GM12878 (cell line): ENCODE measurements around the gene ALOX12B. TPM values are rescaled to one million over a fixed set of nuclear protein-coding genes. Genes with fewer than 3 reads are reported as not detected.
A peak's percentile ranks its signal among the peaks of the same experiment; 100 is the strongest.

Experiments used
- ATAC-seq: fragments of 200-7000 bp; cut with Tn5 transposase; 3 replicates; pipeline ENCODE4 v1.9.1; 2020; ENCODE audit warnings: mild to moderate bottlenecking, moderate library complexity
- BruUV-seq: library from RNA; stranded (reverse); fragments of 400-500 nt; replicated peaks from 2 replicates; lab custom pipeline; 2021; lab: Mats Ljungman, UMichigan
- CTCF ChIA-PET: fragments of 300-600 bp; sonication (Branson Sonifier 250); formaldehyde crosslinking; extraction: SDS; loops from one replicate; lab custom pipeline; 2021; ENCODE audit warnings: inconsistent platforms; lab: Yijun Ruan, JAX
- POLR2A ChIA-PET: fragments of 350-600 bp; formaldehyde crosslinking; extraction: SDS; loops from one replicate; lab custom pipeline; 2021; ENCODE audit warnings: inconsistent platforms; lab: Charles Lee
- RAD21 ChIA-PET: fragments of 300-600 bp; sonication (Branson Sonifier 250); formaldehyde crosslinking; loops from one replicate; lab custom pipeline; 2023; ENCODE audit warnings: antibody characterized with exemption; ENCODE audit not compliant: unreplicated experiment; lab: Charles Lee
- SMC1A ChIA-PET: fragments of 300-600 bp; sonication (Branson Sonifier 250); formaldehyde crosslinking; loops from one replicate; lab custom pipeline; 2023; ENCODE audit not compliant: unreplicated experiment, uncharacterized antibody; lab: Charles Lee
- DNase-seq: peaks from one replicate; pipeline ENCODE4 v3.0.0-alpha.2; 2011; ENCODE audit warnings: low read depth, low spot score
- FAIRE-seq: peaks from 3 replicates; lab custom pipeline; 2011; peaks lifted over from hg19 to GRCh38; lab: Jason Lieb, UNC
- H2AFZ ChIP-seq: 2 replicates; pipeline ENCODE4 v1.6.0; 2011; ENCODE audit warnings: low read depth, low read length, control low read depth; ENCODE audit not compliant: control insufficient read depth
- H3K27ac ChIP-seq: 2 replicates; pipeline ENCODE4 v1.5.1; 2011; ENCODE audit warnings: control low read depth; ENCODE audit not compliant: control insufficient read depth, insufficient read depth
- H3K27me3 ChIP-seq, 2 experiments: replicated peaks in 1 of 2; 2 replicates each; pipeline versions ENCODE4 v1.6.0 to v1.6.1; 2011; ENCODE audit warnings: low read length in 1 of 2; ENCODE audit not compliant: control insufficient read depth in 2 of 2, insufficient read depth in 2 of 2
- H3K36me3 ChIP-seq, 2 experiments: 2 replicates each; pipeline ENCODE4 v1.5.1; 2011; ENCODE audit warnings: low read length in 1 of 2; ENCODE audit not compliant: control insufficient read depth in 2 of 2, insufficient read depth in 2 of 2
- H3K4me1 ChIP-seq: 2 replicates; pipeline ENCODE4 v1.6.1; 2011; ENCODE audit warnings: mild to moderate bottlenecking, low read length, moderate library complexity, mixed read lengths; ENCODE audit not compliant: control insufficient read depth, insufficient read depth
- H3K4me2 ChIP-seq: 2 replicates; pipeline ENCODE4 v1.6.0; 2011; ENCODE audit warnings: control low read depth; ENCODE audit not compliant: control insufficient read depth, insufficient read depth
- H3K4me3 ChIP-seq: fragments of 200-600 bp; sonication (generic); 2 replicates; pipeline ENCODE4 v1.5.1; 2016
- H3K79me2 ChIP-seq: 2 replicates; pipeline ENCODE4 v1.6.0; 2011; ENCODE audit warnings: low read length; ENCODE audit not compliant: control insufficient read depth, insufficient read depth
- H3K9ac ChIP-seq: 2 replicates; pipeline ENCODE4 v1.8.0; 2011; ENCODE audit warnings: low read length, control low read depth, mixed read lengths; ENCODE audit not compliant: control insufficient read depth, insufficient read depth
- H3K9me3 ChIP-seq: replicated peaks from 3 replicates; pipeline ENCODE4 v1.5.1; 2011; ENCODE audit warnings: mild to moderate bottlenecking, low read length; ENCODE audit not compliant: control insufficient read depth, insufficient read depth
- H4K20me1 ChIP-seq: 2 replicates; pipeline ENCODE4 v1.6.0; 2011; ENCODE audit not compliant: control insufficient read depth, insufficient read depth
- CBX5 ChIP-seq: sonication (generic); IDR thresholded peaks from 2 replicates; pipeline ENCODE4 v1.6.1; 2016; ENCODE audit warnings: low read depth, moderate library complexity, mild to moderate bottlenecking, inconsistent platforms
- ETV6 ChIP-seq, 2 experiments: fragments of 450-650 bp in 1 of 2; IDR thresholded peaks in 1 of 2; conservative IDR thresholded peaks in 1 of 2; 2 replicates each; pipeline ENCODE4 v1.6.1; 2014; ENCODE audit warnings: antibody characterized with exemption in 1 of 2, borderline replicate concordance in 1 of 2, low read depth in 1 of 2, mild to moderate bottlenecking in 1 of 2, moderate library complexity in 1 of 2
- EZH2 ChIP-seq: IDR thresholded peaks from 2 replicates; pipeline ENCODE4 v1.6.1; 2012; ENCODE audit warnings: low read depth, mild to moderate bottlenecking, control low read depth, inconsistent platforms, low read length, borderline replicate concordance; ENCODE audit not compliant: control insufficient read depth
- MTA3 ChIP-seq: IDR thresholded peaks from 2 replicates; pipeline ENCODE4 v1.6.1; 2012; ENCODE audit warnings: low read length, inconsistent platforms, borderline replicate concordance
- SIN3A ChIP-seq: IDR thresholded peaks from 2 replicates; pipeline ENCODE4 v1.6.1; 2012; ENCODE audit warnings: low read depth, low read length, improper control_type of control experiment
- WGBS: methylation state at CpG from one replicate; pipeline ENCODE4 v1.1.6; 2016; ENCODE audit warnings: low lambda C conversion rate; ENCODE audit not compliant: insufficient replicate concordance, insufficient coverage; ENCODE audit errors: missing lambda C conversion rate; 5-methylcytosine and 5-hydroxymethylcytosine counted together
- in situ Hi-C: fragments of 300-500 bp; cut with MboI; formaldehyde crosslinking; loops from 9 replicates; pipeline ENCODE4 v1.14.3; 2018; ENCODE audit warnings: mixed read lengths
- intact Hi-C: fragments of 100-400 bp; cut with micrococcal nuclease; formaldehyde crosslinking; loops from one replicate; pipeline ENCODE4 v1.14.2; 2022; ENCODE audit not compliant: unreplicated experiment
- polyA plus RNA-seq, 11 experiments: library from polyadenylated mRNA; depleted of rRNA in 4 of 11; unstranded in 6 of 11; stranded (reverse) in 5 of 11; fragments of >200 nt; fragmentation: Nextera tagmentation in 4 of 11; fragmentation: Illumina TruSeq in 1 of 11; extraction: Ambion mirVana in 4 of 11; extraction: Trizol in 1 of 11; gene quantifications; 1 replicate in 1 of 11; 2 replicates in 10 of 11; pipeline versions ENCODE4 v1.2.1 to v1.2.3, GENCODE V29; 2011 to 2016; ENCODE audit warnings: inconsistent platforms in 2 of 11, missing spikeins in 2 of 11, low read depth in 1 of 11
- total RNA-seq, 4 experiments: library from RNA; depleted of rRNA in 3 of 4; stranded (reverse); fragments of >200 nt in 3 of 4; fragmentation: Illumina TruSeq in 1 of 4; extraction: Trizol in 1 of 4; gene quantifications; 2 replicates each; pipeline versions ENCODE4 v1.2.1 to v1.2.3, GENCODE V29; 2013 to 2021
- TF ChIP-seq, protein P1 (sequence below): fragments of 450-650 bp; formaldehyde crosslinking; IDR thresholded peaks from 2 replicates; pipeline ENCODE4 v1.5.0; 2022; ENCODE audit warnings: mild to moderate bottlenecking, missing genetic modification characterization
- TF ChIP-seq, protein P2 (sequence below): fragments of 450-650 bp; IDR thresholded peaks from 2 replicates; pipeline ENCODE4 v1.6.1; 2017; ENCODE audit warnings: borderline replicate concordance

Gene ALOX12B
- total and polyA plus RNA-seq, 10 of the 15 experiments (the other 5 are each of a cell fraction or from before 2014, with no cell fraction given) = 0.17 to 0.54 TPM; not detected in 8

DNA sequence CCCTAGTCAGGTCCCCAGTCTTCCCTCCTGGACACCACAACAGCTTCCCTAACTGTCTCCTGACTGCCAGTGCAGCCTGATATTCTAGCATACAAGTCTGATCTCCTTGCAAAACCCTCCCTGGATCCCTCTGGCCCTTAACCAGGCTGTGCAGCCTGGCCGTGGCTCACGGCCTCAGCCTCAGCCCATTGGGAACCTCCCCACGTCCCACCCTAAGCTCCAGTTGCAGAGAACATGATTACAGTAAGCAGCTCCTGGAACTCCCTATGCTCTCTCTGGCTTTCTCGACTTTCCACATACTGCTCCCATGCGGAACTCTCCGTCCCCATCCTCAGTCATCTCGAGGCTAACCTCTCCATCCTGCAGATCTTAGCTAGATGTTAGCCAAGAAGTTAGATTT lies 13.0 kb downstream of the ALOX12B start:
- H3K4me3 ChIP-seq = no peak overlapping the region
- H3K4me2 ChIP-seq = no peak overlapping the region
- peaks cover 4% of the 10 kb centered on the region; the same call in 1 of the 2 replicates for H3K4me1 ChIP-seq
- SMC1A ChIA-PET = interaction anchor here (0.9 to 4.7 kb wide), 7 partner anchors 14 to 226 kb away, joined by 3 to 37 read pairs (median 5); partner anchors contain the start of gene ALOXE3
- CTCF ChIA-PET = interaction anchor here (0.5 to 9.4 kb wide), 27 partner anchors 9 to 711 kb away, joined by 3 to 159 read pairs (median 5); partner anchors contain the start of gene ALOXE3
- ATAC-seq = no peak
- H3K36me3 ChIP-seq = no peaks in the 10 kb centered on the region
- H3K79me2 ChIP-seq = no peaks in the 10 kb centered on the region
- intact Hi-C loops = loop anchor here (10.0 kb wide), 1 partner anchor 670 kb away; the partner anchor contains the start of gene CCDC42
- BruUV-seq = no TSS peak
- H3K9me3 ChIP-seq = no peaks in the 10 kb centered on the region
- 31% methylated on average over 7 of the region's 7 CpGs for WGBS
- TF ChIP-seq, protein P1, sequence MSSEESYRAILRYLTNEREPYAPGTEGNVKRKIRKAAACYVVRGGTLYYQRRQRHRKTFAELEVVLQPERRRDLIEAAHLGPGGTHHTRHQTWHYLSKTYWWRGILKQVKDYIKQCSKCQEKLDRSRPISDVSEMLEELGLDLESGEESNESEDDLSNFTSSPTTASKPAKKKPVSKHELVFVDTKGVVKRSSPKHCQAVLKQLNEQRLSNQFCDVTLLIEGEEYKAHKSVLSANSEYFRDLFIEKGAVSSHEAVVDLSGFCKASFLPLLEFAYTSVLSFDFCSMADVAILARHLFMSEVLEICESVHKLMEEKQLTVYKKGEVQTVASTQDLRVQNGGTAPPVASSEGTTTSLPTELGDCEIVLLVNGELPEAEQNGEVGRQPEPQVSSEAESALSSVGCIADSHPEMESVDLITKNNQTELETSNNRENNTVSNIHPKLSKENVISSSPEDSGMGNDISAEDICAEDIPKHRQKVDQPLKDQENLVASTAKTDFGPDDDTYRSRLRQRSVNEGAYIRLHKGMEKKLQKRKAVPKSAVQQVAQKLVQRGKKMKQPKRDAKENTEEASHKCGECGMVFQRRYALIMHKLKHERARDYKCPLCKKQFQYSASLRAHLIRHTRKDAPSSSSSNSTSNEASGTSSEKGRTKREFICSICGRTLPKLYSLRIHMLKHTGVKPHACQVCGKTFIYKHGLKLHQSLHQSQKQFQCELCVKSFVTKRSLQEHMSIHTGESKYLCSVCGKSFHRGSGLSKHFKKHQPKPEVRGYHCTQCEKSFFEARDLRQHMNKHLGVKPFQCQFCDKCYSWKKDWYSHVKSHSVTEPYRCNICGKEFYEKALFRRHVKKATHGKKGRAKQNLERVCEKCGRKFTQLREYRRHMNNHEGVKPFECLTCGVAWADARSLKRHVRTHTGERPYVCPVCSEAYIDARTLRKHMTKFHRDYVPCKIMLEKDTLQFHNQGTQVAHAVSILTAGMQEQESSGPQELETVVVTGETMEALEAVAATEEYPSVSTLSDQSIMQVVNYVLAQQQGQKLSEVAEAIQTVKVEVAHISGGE (CRISPR knock-in tag) = no peak
- TF ChIP-seq ETV6 (conservative IDR thresholded peaks at IDR 0.05 in 1 of 2, IDR thresholded peaks at IDR 0.05 in 1 of 2; ENCODE audit: borderline replicate concordance in 1 of 2, low read depth in 1 of 2) (no peak), SIN3A (no peak), MTA3 (no peak), EZH2 (no peak), CBX5 (no peak)
- TF ChIP-seq, protein P2, sequence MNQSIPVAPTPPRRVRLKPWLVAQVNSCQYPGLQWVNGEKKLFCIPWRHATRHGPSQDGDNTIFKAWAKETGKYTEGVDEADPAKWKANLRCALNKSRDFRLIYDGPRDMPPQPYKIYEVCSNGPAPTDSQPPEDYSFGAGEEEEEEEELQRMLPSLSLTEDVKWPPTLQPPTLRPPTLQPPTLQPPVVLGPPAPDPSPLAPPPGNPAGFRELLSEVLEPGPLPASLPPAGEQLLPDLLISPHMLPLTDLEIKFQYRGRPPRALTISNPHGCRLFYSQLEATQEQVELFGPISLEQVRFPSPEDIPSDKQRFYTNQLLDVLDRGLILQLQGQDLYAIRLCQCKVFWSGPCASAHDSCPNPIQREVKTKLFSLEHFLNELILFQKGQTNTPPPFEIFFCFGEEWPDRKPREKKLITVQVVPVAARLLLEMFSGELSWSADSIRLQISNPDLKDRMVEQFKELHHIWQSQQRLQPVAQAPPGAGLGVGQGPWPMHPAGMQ = no peak
- TF ChIP-seq, all 136 proteins: peak for 0
- POLR2A ChIA-PET = interaction anchor here (0.6 to 1.1 kb wide), 4 partner anchors 14 to 104 kb away, joined by 3 to 6 read pairs (median 3); partner anchors contain the start of gene ALOXE3
- Histone ChIP-seq H2AFZ (no peak overlapping the region), H3K27ac (no peak overlapping the region), H4K20me1 (no peaks in the 10 kb centered on the region), H3K9ac (no peak overlapping the region), H3K27me3 (peaks cover 10 to 20% of the 10 kb centered on the region in 2 experiments)
- no peak for DNase-seq
- in situ Hi-C loops = loop anchor here (10.0 kb wide), 1 partner anchor 670 kb away; the partner anchor contains the start of gene CCDC42
- FAIRE-seq = peak; percentile 38
- RAD21 ChIA-PET = interaction anchor here (0.8 to 3.0 kb wide), 7 partner anchors 15 to 113 kb away, joined by 3 to 25 read pairs (median 8); partner anchors contain the start of gene ALOXE3
